NCI-H146 treated with DMSO at 0.1 percent for 48 hours (cell line): ENCODE data around the gene SH3PXD2A.

Experiments used
- DNase-seq: peaks from one replicate; lab custom pipeline; 2025; ENCODE audit not compliant: unreplicated experiment; lab: John Stamatoyannopoulos, UW

The SH3PXD2A gene

GRCh38 chr10:103692436-103692951 is 162.9 kb downstream of the SH3PXD2A start:
- DNase-seq, result no peak

GRCh38 chr10:103691723-103692435 is 163.5 kb downstream of the SH3PXD2A start:
- DNase-seq, result no peak

GRCh38 chr10:103691267-103691666 is 164.1 kb downstream of the SH3PXD2A start:
- no peak for DNase-seq

GRCh38 chr10:103690281-103690680 is 165.1 kb downstream of the SH3PXD2A start:
- no peak for DNase-seq

- DNase-seq, result no peak
Measured at GRCh38 chr10:103688491-103688890, 166.9 kb downstream of the SH3PXD2A start.

DNA sequence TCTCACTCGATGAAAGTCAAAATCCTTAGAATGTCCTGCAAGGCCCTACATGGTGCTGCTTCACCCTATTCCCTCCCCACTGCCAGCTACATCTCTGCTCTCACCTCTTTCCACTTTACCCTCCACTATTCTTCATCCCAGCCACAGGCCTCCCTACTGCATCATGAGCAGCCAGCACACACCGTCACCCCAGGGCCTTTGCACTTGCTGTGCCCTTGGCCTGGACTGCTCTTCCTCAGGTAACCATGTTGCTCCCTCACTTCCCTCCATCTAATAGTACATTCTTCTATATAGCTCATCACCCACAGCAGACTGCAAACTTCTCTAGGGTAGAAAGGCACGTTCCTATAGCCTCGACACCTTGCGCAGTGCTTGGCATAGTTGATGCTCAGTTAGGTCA is 167.7 kb downstream of the SH3PXD2A start:
- DNase-seq, result no peak

- no peak for DNase-seq
Measured at GRCh38 chr10:103687172-103687571, 168.2 kb downstream of the SH3PXD2A start.

DNA sequence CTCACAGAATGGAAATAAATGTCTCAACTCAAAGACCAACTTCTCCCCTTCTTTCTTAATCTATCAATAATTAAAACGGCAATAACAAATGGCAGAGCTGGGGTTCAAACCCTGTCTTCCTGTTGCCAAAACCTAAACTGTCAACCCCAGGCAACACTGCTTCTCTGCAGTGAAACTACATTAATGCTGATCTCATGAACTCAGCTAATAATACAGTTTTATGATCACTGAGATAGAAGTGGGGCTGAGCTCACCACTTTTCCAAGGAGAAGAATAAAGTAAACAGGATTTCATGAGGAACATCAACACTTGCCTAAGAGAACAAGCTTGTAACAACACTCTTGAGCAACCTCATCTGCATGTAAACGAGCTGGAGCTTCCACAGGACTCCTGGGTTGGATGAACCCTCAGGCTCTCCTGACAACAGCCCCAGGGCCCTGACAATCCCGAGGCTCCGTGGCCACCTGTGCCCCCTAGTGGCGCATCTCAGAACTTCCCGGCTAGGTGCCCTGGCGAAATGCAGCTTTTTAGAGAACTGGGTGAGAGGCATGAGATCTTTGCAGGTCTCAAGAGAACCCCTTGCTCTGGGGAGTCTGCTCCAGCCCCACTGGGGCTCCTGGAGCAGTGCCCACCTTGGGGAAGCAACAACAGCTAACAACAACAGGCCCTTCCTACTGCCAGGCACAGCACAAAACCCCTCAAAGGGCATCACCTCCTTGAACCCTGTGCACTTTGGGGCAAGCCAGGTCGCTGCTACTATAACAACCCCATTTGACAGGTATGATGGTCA is 169.3 kb downstream of the SH3PXD2A start:
- DNase-seq, result peak; percentile 53

GRCh38 chr10:103683851-103684250 is 171.5 kb downstream of the SH3PXD2A start:
- no peak for DNase-seq

- no peak for DNase-seq
Measured at GRCh38 chr10:103682631-103683030, 172.7 kb downstream of the SH3PXD2A start.

DNA sequence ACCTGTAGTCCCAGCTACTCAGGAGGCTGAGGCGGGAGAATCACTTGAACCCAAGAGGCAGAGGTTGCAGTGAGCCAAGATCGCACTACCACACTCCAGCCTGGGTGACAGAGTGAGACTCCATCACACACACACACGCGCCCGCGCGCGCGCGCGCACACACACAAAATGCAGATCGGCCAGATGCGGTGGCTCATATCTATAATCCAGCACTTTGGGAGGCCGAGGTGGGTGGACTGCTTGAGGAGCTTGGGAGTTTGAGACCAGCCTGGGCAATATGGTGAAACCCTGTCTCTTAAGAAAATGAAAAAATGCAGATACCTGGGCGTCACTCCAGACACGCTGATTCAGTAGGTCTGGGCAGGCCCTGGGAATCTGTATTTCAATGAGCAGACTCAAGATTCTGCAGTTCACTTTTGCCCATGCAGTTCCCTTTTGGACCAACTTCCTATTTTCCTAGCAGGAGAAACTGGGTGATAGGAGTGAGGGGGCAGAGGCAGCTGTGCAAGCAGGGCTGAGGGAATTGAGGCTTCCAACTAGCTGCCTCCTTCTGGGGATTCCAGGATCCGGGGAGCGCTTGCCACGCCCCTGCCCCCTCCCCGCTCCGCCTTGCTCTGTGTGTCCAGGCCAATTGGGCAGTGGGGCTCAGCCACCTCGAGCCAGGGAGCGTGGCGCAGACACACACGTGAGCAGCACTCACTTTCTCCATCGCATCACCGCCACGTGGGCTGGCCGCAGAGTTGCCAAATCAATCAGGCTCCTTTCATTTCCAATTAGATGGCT is 173.6 kb downstream of the SH3PXD2A start:
- no peak for DNase-seq

- DNase-seq, result no peak
Measured at GRCh38 chr10:103680869-103681236, 174.5 kb downstream of the SH3PXD2A start.

DNA sequence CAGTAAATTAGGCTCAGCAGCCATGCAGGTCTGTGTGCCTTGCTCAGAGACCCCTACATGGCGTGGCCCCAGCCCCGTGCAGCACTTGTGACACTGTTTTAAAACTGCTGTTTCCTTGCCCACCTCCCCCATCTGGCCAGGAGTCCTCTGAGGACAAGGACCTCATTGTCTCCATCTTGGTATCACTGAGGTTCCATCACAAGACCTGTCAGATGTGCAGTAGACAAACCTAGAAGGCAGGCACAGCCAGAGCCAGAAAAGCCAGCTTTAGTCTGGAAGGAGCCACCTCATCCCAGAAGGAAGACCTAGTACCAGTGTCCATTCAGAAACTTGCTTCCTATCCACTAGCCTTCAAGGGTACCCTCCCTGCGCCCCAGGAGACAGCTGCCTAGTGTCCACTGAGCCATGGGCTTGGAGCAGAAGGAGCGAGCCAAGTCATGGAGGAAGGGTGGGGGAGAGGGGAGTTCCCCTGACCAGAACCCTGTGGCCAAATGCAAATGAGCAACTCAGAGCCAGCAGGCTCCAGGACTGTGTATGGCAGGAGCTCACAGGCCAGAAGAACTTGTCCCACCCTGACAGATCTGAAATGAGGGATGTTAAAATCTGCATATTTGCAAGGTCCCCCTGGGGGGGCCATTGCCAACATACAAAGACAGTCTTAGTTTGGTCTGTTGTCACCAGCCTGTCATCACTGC is 176.1 kb downstream of the SH3PXD2A start:
- DNase-seq, result no peak

DNA sequence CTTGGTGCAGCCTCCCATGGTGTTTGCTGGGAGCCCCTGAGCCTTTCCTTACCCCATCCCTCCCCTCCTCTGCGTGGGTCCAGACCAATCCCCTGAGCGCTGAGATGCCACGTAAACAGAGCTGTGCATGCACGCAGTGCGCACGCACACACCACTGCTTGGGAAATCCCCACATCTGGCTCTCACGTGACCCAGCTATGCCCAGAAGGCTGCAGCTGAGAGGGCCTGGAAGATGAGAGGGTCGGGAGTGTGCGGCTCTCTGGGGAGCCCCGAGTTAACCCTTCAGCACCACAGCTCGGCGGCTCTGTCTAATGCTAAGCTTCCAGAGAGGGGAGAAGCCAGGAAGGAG is 177.2 kb downstream of the SH3PXD2A start:
- no peak for DNase-seq

GRCh38 chr10:103677486-103678177 is 177.7 kb downstream of the SH3PXD2A start:
- no peak for DNase-seq

- no peak for DNase-seq
Measured at GRCh38 chr10:103676851-103677417, 178.4 kb downstream of the SH3PXD2A start.

GRCh38 chr10:103676058-103676785 is 179.2 kb downstream of the SH3PXD2A start:
- no peak for DNase-seq

- no peak for DNase-seq
Measured at GRCh38 chr10:103673606-103674005, 181.8 kb downstream of the SH3PXD2A start.

- DNase-seq, result no peak
Measured at GRCh38 chr10:103672345-103672744, 183.0 kb downstream of the SH3PXD2A start.
